HepG2 (cell line): ENCODE data around the gene PRKAG3. TPM values are rescaled to one million over a fixed set of nuclear protein-coding genes. Genes with fewer than 3 reads are reported as not detected.

Experiments
- ATAC-seq: fragments of 200-7000 bp; cut with Tn5 transposase; 3 replicates; pipeline ENCODE4 v1.9.1; 2020; ENCODE audit warnings: mild to moderate bottlenecking, moderate library complexity
- BruUV-seq: library from RNA; stranded (reverse); fragments of 400-500 nt; replicated peaks from 2 replicates; lab custom pipeline; 2021; lab: Mats Ljungman, UMichigan
- CTCF ChIA-PET: fragments of 300-600 bp; formaldehyde crosslinking; extraction: SDS; loops from one replicate; lab custom pipeline; 2021; ENCODE audit warnings: low total read pairs, inconsistent platforms, low intra/inter-chr PET ratio; lab: Yijun Ruan, JAX
- POLR2A ChIA-PET: fragments of 350-600 bp; sonication (Branson Sonifier 250); formaldehyde crosslinking; loops from one replicate; lab custom pipeline; 2020; ENCODE audit warnings: antibody characterized with exemption, inconsistent platforms; lab: Yijun Ruan, JAX
- DNase-seq: peaks from one replicate; pipeline ENCODE4 v3.0.0-alpha.2; 2015; ENCODE audit warnings: low spot score
- FAIRE-seq: peaks from 3 replicates; lab custom pipeline; 2011; peaks lifted over from hg19 to GRCh38; lab: Jason Lieb, UNC
- H2AFZ ChIP-seq: one replicate; pipeline ENCODE4 v1.6.1; 2011; ENCODE audit warnings: low read length, inconsistent platforms
- H3K27ac ChIP-seq: fragments of 300-600 bp; 3 replicates; pipeline ENCODE4 v1.8.0; 2011; ENCODE audit warnings: mixed run types, mild to moderate bottlenecking, mixed read lengths, low read length, inconsistent platforms; ENCODE audit not compliant: insufficient read depth; ENCODE audit errors: extremely low read length
- H3K27me3 ChIP-seq, 2 experiments: fragments of 200-600 bp in 1 of 2; 2 replicates in 1 of 2; 3 replicates in 1 of 2; pipeline versions ENCODE4 v1.6.0 to v1.8.0; 2011; ENCODE audit warnings: low read length in 2 of 2, mild to moderate bottlenecking in 2 of 2, moderate library complexity in 2 of 2, inconsistent platforms in 1 of 2; ENCODE audit not compliant: insufficient read depth in 2 of 2, control insufficient read depth in 1 of 2
- H3K36me3 ChIP-seq, 2 experiments: fragments of 200-600 bp in 1 of 2; replicated peaks in 1 of 2; 2 replicates in 1 of 2; 3 replicates in 1 of 2; pipeline versions ENCODE4 v1.5.1 to v1.8.0; 2011; ENCODE audit warnings: low read length in 2 of 2, inconsistent platforms in 1 of 2; ENCODE audit not compliant: insufficient read depth in 2 of 2, control insufficient read depth in 1 of 2
- H3K4me1 ChIP-seq: 2 replicates; pipeline ENCODE4 v1.5.1; 2012; ENCODE audit warnings: low read length, inconsistent platforms; ENCODE audit not compliant: insufficient read depth
- H3K4me2 ChIP-seq: 2 replicates; pipeline ENCODE4 v1.6.0; 2011; ENCODE audit warnings: low read depth, low read length, inconsistent platforms
- H3K4me3 ChIP-seq, 3 experiments: fragments of 200-600 bp in 1 of 3; sonication (generic), shearing (Covaris generic) in 1 of 3; replicated peaks in 1 of 3; 2 replicates each; pipeline ENCODE4 v1.5.1; 2011 to 2016; ENCODE audit warnings: low read length in 3 of 3, inconsistent platforms in 2 of 3, low read depth in 2 of 3, mild to moderate bottlenecking in 2 of 3, control low read depth in 1 of 3, mixed read lengths in 1 of 3; ENCODE audit not compliant: insufficient read depth in 1 of 3
- H3K79me2 ChIP-seq: one replicate; pipeline ENCODE4 v1.6.1; 2011; ENCODE audit warnings: low read length, inconsistent platforms; ENCODE audit not compliant: insufficient read depth
- H3K9ac ChIP-seq: 2 replicates; pipeline ENCODE4 v1.6.0; 2011; ENCODE audit warnings: mild to moderate bottlenecking, low read depth, low read length, inconsistent platforms; ENCODE audit not compliant: insufficient read depth
- H3K9me3 ChIP-seq: 2 replicates; pipeline ENCODE4 v1.5.1; 2012; ENCODE audit warnings: mild to moderate bottlenecking, low read length
- H4K20me1 ChIP-seq: 2 replicates; pipeline ENCODE4 v1.6.0; 2011; ENCODE audit warnings: inconsistent platforms, mild to moderate bottlenecking, low read length, moderate library complexity; ENCODE audit not compliant: insufficient read depth
- CEBPB ChIP-seq: IDR thresholded peaks from 2 replicates; pipeline ENCODE4 v1.6.1; 2011; ENCODE audit warnings: low read depth, low read length, improper control_type of control experiment, borderline replicate concordance
- HNF4G ChIP-seq, 2 experiments: sonication (generic) in 1 of 2; formaldehyde crosslinking in 1 of 2; IDR thresholded peaks; 2 replicates each; pipeline versions ENCODE4 v1.4.0 to v1.6.1; 2011 to 2020; ENCODE audit warnings: borderline replicate concordance in 2 of 2, low read depth in 2 of 2, mild to moderate bottlenecking in 2 of 2, low read length in 1 of 2, missing genetic modification reagents in 1 of 2, moderate library complexity in 1 of 2
- HNRNPL ChIP-seq: fragments of 200-400 bp; formaldehyde crosslinking; IDR thresholded peaks from 2 replicates; pipeline ENCODE4 v1.6.1; 2017; ENCODE audit warnings: mild to moderate bottlenecking, low read depth, low read length
- NPAS2 ChIP-seq: sonication (generic); formaldehyde crosslinking; IDR thresholded peaks from 2 replicates; pipeline ENCODE4 v1.8.0; 2022; ENCODE audit warnings: mild to moderate bottlenecking, missing genetic modification reagents, borderline replicate concordance
- POLR2AphosphoS2 ChIP-seq: IDR thresholded peaks from 2 replicates; pipeline ENCODE4 v1.6.1; 2011; ENCODE audit warnings: low read depth, low read length, improper control_type of control experiment
- ZC3H4 ChIP-seq: sonication (generic); formaldehyde crosslinking; IDR thresholded peaks from 2 replicates; pipeline ENCODE4 v1.4.0; 2020; ENCODE audit warnings: missing genetic modification reagents, borderline replicate concordance
- ZNF17 ChIP-seq: sonication (generic); formaldehyde crosslinking; IDR thresholded peaks from 2 replicates; pipeline ENCODE4 v1.5.0; 2020; ENCODE audit warnings: mild to moderate bottlenecking, missing genetic modification reagents
- ZNF282 ChIP-seq: fragments of 450-650 bp; IDR thresholded peaks from 2 replicates; pipeline ENCODE4 v1.6.1; 2018; ENCODE audit not compliant: partially characterized antibody
- ZNF510 ChIP-seq: sonication (generic); formaldehyde crosslinking; IDR thresholded peaks from 2 replicates; pipeline ENCODE4 v1.4.0; 2020; ENCODE audit warnings: low read depth, mild to moderate bottlenecking, missing genetic modification reagents
- ZNF616 ChIP-seq: sonication (generic); formaldehyde crosslinking; IDR thresholded peaks from 2 replicates; pipeline ENCODE4 v1.5.0; 2020; ENCODE audit warnings: low read depth, mild to moderate bottlenecking, missing genetic modification reagents
- ZNF652 ChIP-seq: IDR thresholded peaks from 2 replicates; pipeline ENCODE4 v1.6.1; 2016; ENCODE audit warnings: low read depth, borderline replicate concordance
- WGBS: methylation state at CpG from one replicate; pipeline ENCODE4 v1.1.6; 2017; ENCODE audit warnings: low lambda C conversion rate; 5-methylcytosine and 5-hydroxymethylcytosine counted together
- in situ Hi-C: cut with HindIII; loops from 2 replicates; pipeline ENCODE4 v1.10.0; 2017; ENCODE audit warnings: low pct_unique_long_range_greater_than_20kb; ENCODE audit not compliant: extremely low pct_ligation_motif_present
- intact Hi-C: fragments of 100-400 bp; cut with micrococcal nuclease; formaldehyde crosslinking; loops from one replicate; pipeline ENCODE4 v1.10.0; 2022; ENCODE audit not compliant: unreplicated experiment
- polyA plus RNA-seq, 8 experiments: library from polyadenylated mRNA; depleted of rRNA in 3 of 8; stranded (reverse) in 7 of 8; unstranded in 1 of 8; fragments of >200 nt; fragmentation: Illumina TruSeq in 4 of 8; extraction: Trizol in 4 of 8; gene quantifications; 2 replicates each; pipeline versions ENCODE4 v1.2.1 to v1.2.3, GENCODE V29; 2011 to 2016; ENCODE audit warnings: low read depth in 4 of 8, missing spikeins in 1 of 8, mixed read lengths in 1 of 8; ENCODE audit not compliant: insufficient read depth in 1 of 8
- total RNA-seq, 5 experiments: library from RNA; depleted of rRNA; stranded (reverse); fragments of >200 nt; fragmentation: Illumina TruSeq; extraction: Trizol; gene quantifications; 2 replicates each; pipeline ENCODE4 v1.2.3, GENCODE V29; 2016; ENCODE audit warnings: low read depth in 1 of 5
- TF ChIP-seq, protein P1 (sequence below): sonication (generic); formaldehyde crosslinking; IDR thresholded peaks from 2 replicates; pipeline ENCODE4 v1.5.0; 2020; ENCODE audit warnings: missing genetic modification reagents, mild to moderate bottlenecking, borderline replicate concordance
- TF ChIP-seq, protein P2 (sequence below): sonication (generic); formaldehyde crosslinking; IDR thresholded peaks from 2 replicates; pipeline ENCODE4 v1.4.0; 2020; ENCODE audit warnings: missing genetic modification reagents
- TF ChIP-seq, protein P3 (sequence below): sonication (generic); formaldehyde crosslinking; IDR thresholded peaks from 2 replicates; pipeline ENCODE4 v1.5.1; 2020; ENCODE audit warnings: missing genetic modification reagents, mild to moderate bottlenecking, borderline replicate concordance

PRKAG3 gene
- total and polyA plus RNA-seq, 2 of the 13 experiments (the other 11 are each of a cell fraction or from before 2014, with no cell fraction given) = not detected

DNA sequence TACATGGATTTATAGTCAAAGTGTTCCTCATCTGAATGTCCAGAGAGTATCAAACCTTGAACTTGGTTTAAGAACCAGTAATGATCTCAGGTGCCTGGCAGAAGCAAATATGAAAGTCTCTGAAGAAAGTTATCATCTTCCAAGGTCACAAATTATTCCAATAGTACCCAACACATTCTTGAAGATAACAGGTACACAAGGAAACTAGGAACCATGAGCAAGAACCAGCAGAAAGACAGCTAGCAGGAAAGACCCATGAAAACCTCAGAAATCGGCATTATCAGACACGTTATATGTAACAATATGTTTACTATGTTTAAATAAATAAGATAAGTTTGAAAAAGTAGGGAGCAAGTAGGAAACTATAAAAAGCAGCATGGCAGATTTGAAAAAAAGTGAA lies 5.9 kb upstream of the PRKAG3 start (continued):
- TF ChIP-seq ZNF652 (no peak), ZNF510 (CRISPR knock-in tag) (no peak), HNF4G (IDR thresholded peaks at IDR 0.05; ENCODE audit: borderline replicate concordance, low read depth, low read length) (no peak), HNF4G (CRISPR knock-in tag; IDR thresholded peaks at IDR 0.05; ENCODE audit: borderline replicate concordance, low read depth) (no peak), HNRNPL (no peak), ZNF616 (no peak), ZNF282 (no peak), NPAS2 (CRISPR knock-in tag) (no peak), ZNF17 (CRISPR knock-in tag) (no peak), CEBPB (no peak), POLR2AphosphoS2 (no peak)
- TF ChIP-seq, protein P1, sequence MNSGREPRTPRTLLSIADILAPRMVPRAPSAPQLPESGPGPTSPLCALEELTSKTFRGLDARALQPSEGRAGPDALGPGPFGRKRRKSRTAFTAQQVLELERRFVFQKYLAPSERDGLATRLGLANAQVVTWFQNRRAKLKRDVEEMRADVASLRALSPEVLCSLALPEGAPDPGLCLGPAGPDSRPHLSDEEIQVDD = no peak
- TF ChIP-seq, protein P2, sequence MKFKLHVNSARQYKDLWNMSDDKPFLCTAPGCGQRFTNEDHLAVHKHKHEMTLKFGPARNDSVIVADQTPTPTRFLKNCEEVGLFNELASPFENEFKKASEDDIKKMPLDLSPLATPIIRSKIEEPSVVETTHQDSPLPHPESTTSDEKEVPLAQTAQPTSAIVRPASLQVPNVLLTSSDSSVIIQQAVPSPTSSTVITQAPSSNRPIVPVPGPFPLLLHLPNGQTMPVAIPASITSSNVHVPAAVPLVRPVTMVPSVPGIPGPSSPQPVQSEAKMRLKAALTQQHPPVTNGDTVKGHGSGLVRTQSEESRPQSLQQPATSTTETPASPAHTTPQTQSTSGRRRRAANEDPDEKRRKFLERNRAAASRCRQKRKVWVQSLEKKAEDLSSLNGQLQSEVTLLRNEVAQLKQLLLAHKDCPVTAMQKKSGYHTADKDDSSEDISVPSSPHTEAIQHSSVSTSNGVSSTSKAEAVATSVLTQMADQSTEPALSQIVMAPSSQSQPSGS = no peak
- TF ChIP-seq, all 625 proteins: peak for 0

DNA sequence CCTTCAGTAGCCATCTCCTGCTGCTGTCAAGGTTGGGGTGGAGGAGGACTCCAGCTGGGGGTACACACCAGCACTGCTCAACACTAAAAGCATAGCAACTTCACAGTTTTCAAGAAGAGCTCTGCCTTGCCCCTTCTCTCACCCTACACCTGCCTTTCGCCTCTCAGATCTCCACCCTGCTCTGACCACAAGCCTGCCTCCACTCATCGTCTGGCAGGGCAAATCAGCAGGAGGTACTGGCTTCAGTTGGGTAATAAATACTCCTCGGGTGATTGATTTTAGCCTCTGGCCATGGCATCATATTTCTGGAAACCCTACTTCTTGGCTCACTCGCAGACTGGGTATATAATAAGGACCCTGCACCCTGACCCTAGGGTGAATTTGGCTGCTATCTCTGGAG lies 3.1 kb upstream of the PRKAG3 start:
- DNase-seq = no peak
- POLR2A ChIA-PET = no interaction called here
- H3K4me1 ChIP-seq = peaks cover 24% of the 10 kb centered on the region
- H3K9ac ChIP-seq = no peak overlapping the region
- WGBS = 27% methylated on average over 4 of the region's 4 CpGs
- no peaks in the 10 kb centered on the region for H3K79me2 ChIP-seq
- no peak for TF ChIP-seq ZC3H4 (CRISPR knock-in tag)
- TF ChIP-seq, protein P3, sequence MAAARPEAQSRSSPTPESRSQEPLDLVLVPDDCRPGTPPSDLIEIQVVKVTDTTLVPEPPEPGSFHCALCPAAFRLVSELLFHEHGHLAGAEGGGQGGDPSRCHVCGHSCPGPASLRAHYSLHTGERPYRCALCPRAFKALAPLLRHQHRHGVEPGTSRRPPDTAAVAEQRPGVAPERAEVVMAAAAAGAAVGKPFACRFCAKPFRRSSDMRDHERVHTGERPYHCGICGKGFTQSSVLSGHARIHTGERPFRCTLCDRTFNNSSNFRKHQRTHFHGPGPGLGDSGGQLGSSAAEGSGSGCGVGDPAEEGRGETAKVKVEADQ (CRISPR knock-in tag) = no peak
- H3K9me3 ChIP-seq = no peaks in the 10 kb centered on the region
- CTCF ChIA-PET = no interaction called here
- no peak overlapping the region for H3K4me2 ChIP-seq
- peaks cover 12 to 82% of the 10 kb centered on the region in 2 experiments; a peak in 4 of 5 replicates for H3K27me3 ChIP-seq
- H3K36me3 ChIP-seq = no peaks in the 10 kb centered on the region
- BruUV-seq = no TSS peak
- H3K4me3 ChIP-seq = no peak overlapping the region
- intact Hi-C loops (no loop called here), in situ Hi-C loops (loop anchor here (25.0 kb wide), 1 partner anchor 97 kb away; no protein-coding TSS in a partner anchor)
- no peak overlapping the region for H3K27ac ChIP-seq
- no peak overlapping the region for H2AFZ ChIP-seq
- ATAC-seq = no peak
- H4K20me1 ChIP-seq = no peaks in the 10 kb centered on the region
- no peak for FAIRE-seq
